Kidney (tissue), 14 donors: ENCODE data around the gene SLC20A1. TPM values are rescaled to one million over a fixed set of nuclear protein-coding genes. Genes with fewer than 3 reads are reported as not detected.

ENCODE experiments used
- DNase-seq, 5 donors: peaks; one replicate each; pipeline ENCODE4 v3.0.0-alpha.2; 2013 to 2020
- FAIRE-seq: peaks from 2 replicates; lab custom pipeline; 2012; peaks lifted over from hg19 to GRCh38; lab: Jason Lieb, UNC
- H3K27ac ChIP-seq, 2 donors: one replicate each; pipeline ENCODE4 v1.7.0; 2013; ENCODE audit warnings: low read depth in 2 of 2, low read length in 2 of 2, inconsistent platforms in 1 of 2
- H3K27me3 ChIP-seq: one replicate; pipeline ENCODE4 v1.7.1; 2013; ENCODE audit warnings: low read length, inconsistent platforms; ENCODE audit not compliant: control insufficient read depth, insufficient read depth
- H3K36me3 ChIP-seq, 3 donors: one replicate each; pipeline versions ENCODE4 v1.7.0 to v1.7.1; 2013; ENCODE audit warnings: low read length in 3 of 3, control low read depth in 1 of 3, inconsistent platforms in 1 of 3; ENCODE audit not compliant: insufficient read depth in 3 of 3, control insufficient read depth in 2 of 3
- H3K4me1 ChIP-seq, 3 donors: one replicate each; pipeline versions ENCODE4 v1.7.0 to v1.7.1; 2013; ENCODE audit warnings: low read length in 3 of 3, inconsistent platforms in 1 of 3, low read depth in 1 of 3; ENCODE audit not compliant: control insufficient read depth in 2 of 3, insufficient read depth in 2 of 3
- H3K4me3 ChIP-seq, 3 donors: one replicate each; pipeline versions ENCODE4 v1.7.0 to v1.8.1; 2013; ENCODE audit warnings: low read length in 3 of 3, control low read depth in 1 of 3, inconsistent platforms in 1 of 3
- H3K9ac ChIP-seq, 3 donors: one replicate each; pipeline versions ENCODE4 v1.7.0 to v1.7.1; 2013; ENCODE audit warnings: low read length in 3 of 3, control low read depth in 1 of 3, inconsistent platforms in 1 of 3
- H3K9me3 ChIP-seq, 3 donors: one replicate each; pipeline versions ENCODE4 v1.7.0 to v1.7.1; 2013; ENCODE audit warnings: low read length in 3 of 3, control low read depth in 1 of 3, inconsistent platforms in 1 of 3; ENCODE audit not compliant: control insufficient read depth in 2 of 3, insufficient read depth in 1 of 3
- CTCF ChIP-seq: IDR thresholded peaks from 3 replicates; pipeline ENCODE4 v1.5.1; 2012; ENCODE audit warnings: mild to moderate bottlenecking, moderate library complexity, borderline replicate concordance; ENCODE audit not compliant: insufficient read depth; ENCODE audit errors: extremely low read depth
- intact Hi-C: fragments of 100-400 bp; cut with DNase I; formaldehyde crosslinking; loops from one replicate; pipeline ENCODE4 v1.11.1; 2022
- polyA plus RNA-seq: library from polyadenylated mRNA; stranded (reverse); fragments of 350-450 nt; fragmentation: Illumina TruSeq; extraction: RNeasy Lipid Tissue Mini Kit (QIAGEN cat#74804); gene quantifications from one replicate; pipeline ENCODE4 v1.2.3, GENCODE V29; 2014; ENCODE audit warnings: low read depth, low replicate concordance; ENCODE audit not compliant: insufficient read depth
- total RNA-seq: library from RNA; stranded (reverse); fragmentation: NEBNext Ultra II Directional; extraction: Animal tissue kit (Norgen Biotek cat#: 25700); gene quantifications from one replicate; pipeline ENCODE4 v1.2.1, GENCODE V29; 2021
- donor health status: control.
- donor health status: control.
- donor health status: control.
- donor health status: control.
- donor health status: control.
- donor health status: DM: yes; HTN: yes; CAD: no.
- donor health status: Normal renal cell carcinoma (clear cell type).

Gene SLC20A1
- total and polyA plus RNA-seq, 2 donors from 2014 or later: 10.4 to 46.2 TPM

GRCh38 chr2:112692495-112692911 lies 46.8 kb downstream of the SLC20A1 start:
- no peak overlapping the region for H3K4me3 ChIP-seq
- no peaks in the 10 kb centered on the region for H3K27me3 ChIP-seq
- H3K27ac ChIP-seq: peak overlapping the region in 1 of 2 donors; percentile 27
- intact Hi-C loops: no loop called here
- no peak overlapping the region for H3K9ac ChIP-seq
- TF ChIP-seq CTCF: no peak
- H3K36me3 ChIP-seq: no peaks in the 10 kb centered on the region
- DNase-seq: peak; percentile 64 to 83 (median 69)
- no peak for FAIRE-seq
- H3K4me1 ChIP-seq: peaks cover 0 to 7% (median 0%) of the 10 kb centered on the region in 3 donors
- no peaks in the 10 kb centered on the region for H3K9me3 ChIP-seq

- Histone ChIP-seq H3K27ac (no peak overlapping the region), H3K4me1 (peaks cover 0 to 7% (median 0%) of the 10 kb centered on the region in 3 donors), H3K27me3 (no peaks in the 10 kb centered on the region), H3K4me3 (no peak overlapping the region), H3K9ac (no peak overlapping the region), H3K36me3 (no peaks in the 10 kb centered on the region), H3K9me3 (no peaks in the 10 kb centered on the region)
- intact Hi-C loops: no loop called here
- DNase-seq: no peak
- FAIRE-seq: no peak
- TF ChIP-seq CTCF: no peak
These were observed 47.2 kb downstream of the SLC20A1 start for GRCh38 chr2:112692918-112693317.

- no peaks in the 10 kb centered on the region for H3K36me3 ChIP-seq
- no peak for DNase-seq
- intact Hi-C loops: no loop called here
- H3K9ac ChIP-seq: no peak overlapping the region
- TF ChIP-seq CTCF: no peak
- peaks cover 0 to 7% (median 0%) of the 10 kb centered on the region in 3 donors for H3K4me1 ChIP-seq
- H3K4me3 ChIP-seq: no peak overlapping the region
- no peaks in the 10 kb centered on the region for H3K9me3 ChIP-seq
- FAIRE-seq: no peak
- no peaks in the 10 kb centered on the region for H3K27me3 ChIP-seq
- no peak overlapping the region for H3K27ac ChIP-seq
These were observed 47.9 kb downstream of the SLC20A1 start for GRCh38 chr2:112693596-112693995.

- peaks cover 0 to 7% (median 0%) of the 10 kb centered on the region in 3 donors for H3K4me1 ChIP-seq
- no peak for FAIRE-seq
- no peak for DNase-seq
- no peak overlapping the region for H3K4me3 ChIP-seq
- TF ChIP-seq CTCF: no peak
- H3K36me3 ChIP-seq: no peaks in the 10 kb centered on the region
- no peak overlapping the region for H3K27ac ChIP-seq
- no peak overlapping the region for H3K9ac ChIP-seq
- no peaks in the 10 kb centered on the region for H3K27me3 ChIP-seq
- intact Hi-C loops: no loop called here
- H3K9me3 ChIP-seq: no peaks in the 10 kb centered on the region
These were observed 48.4 kb downstream of the SLC20A1 start for GRCh38 chr2:112694182-112694581.
